OCI-LY1 (cell line): Measurements from ENCODE around the gene WDR41.

Source experiments
- H2AFZ ChIP-seq: fragments of 200-600 bp; sonication (generic), shearing (Covaris generic); 2 replicates; pipeline ENCODE4 v1.6.0; 2014; ENCODE audit warnings: antibody characterized with exemption, mild to moderate bottlenecking, low read length
- H3F3A ChIP-seq: fragments of 200-600 bp; sonication (generic), shearing (Covaris generic); 2 replicates; pipeline ENCODE4 v1.6.0; 2014; ENCODE audit warnings: mild to moderate bottlenecking, antibody characterized with exemption, low read length, moderate library complexity; ENCODE audit not compliant: insufficient read depth
- H3K27ac ChIP-seq: fragments of 200-600 bp; sonication (generic); 2 replicates; pipeline ENCODE4 v1.5.1; 2014; ENCODE audit warnings: low read length, mixed run types, mild to moderate bottlenecking, low read depth; ENCODE audit not compliant: poor library complexity, severe bottlenecking
- H3K27me3 ChIP-seq: fragments of 200-600 bp; sonication (generic); 2 replicates; pipeline ENCODE4 v1.6.0; 2014; ENCODE audit warnings: antibody characterized with exemption, mild to moderate bottlenecking, low read length, moderate library complexity; ENCODE audit not compliant: insufficient read depth
- H3K36me3 ChIP-seq: fragments of 200-600 bp; sonication (generic); 2 replicates; pipeline ENCODE4 v1.6.1; 2014; ENCODE audit warnings: mild to moderate bottlenecking, antibody characterized with exemption, low read length, moderate library complexity, mixed read lengths; ENCODE audit not compliant: insufficient read depth
- H3K4me1 ChIP-seq: fragments of 200-600 bp; sonication (generic); 2 replicates; pipeline ENCODE4 v1.5.1; 2014; ENCODE audit warnings: mild to moderate bottlenecking, low read length, moderate library complexity; ENCODE audit not compliant: insufficient read depth, severe bottlenecking
- H3K4me2 ChIP-seq: fragments of 200-600 bp; sonication (generic), shearing (Covaris generic); 2 replicates; pipeline ENCODE4 v1.6.1; 2014; ENCODE audit warnings: low read length
- H3K4me3 ChIP-seq: fragments of 200-600 bp; sonication (generic); 2 replicates; pipeline ENCODE4 v1.5.1; 2014; ENCODE audit warnings: low read length, low read depth, mild to moderate bottlenecking, mixed read lengths; ENCODE audit not compliant: poor library complexity, severe bottlenecking
- H3K79me2 ChIP-seq: fragments of 200-600 bp; shearing (Covaris generic); 2 replicates; pipeline ENCODE4 v1.6.1; 2016; ENCODE audit warnings: mixed run types, low read length, mixed read lengths; ENCODE audit not compliant: insufficient read depth
- H3K9ac ChIP-seq: fragments of 200-600 bp; sonication (generic), shearing (Covaris generic); 2 replicates; pipeline ENCODE4 v1.6.1; 2014; ENCODE audit warnings: mild to moderate bottlenecking, low read length, mixed read lengths
- H3K9me2 ChIP-seq: fragments of 200-600 bp; sonication (generic), shearing (Covaris generic); 2 replicates; pipeline ENCODE4 v1.6.1; 2014; ENCODE audit warnings: low read depth, mild to moderate bottlenecking, low read length, mixed read lengths
- H3K9me3 ChIP-seq: fragments of 200-600 bp; shearing (Covaris generic); 2 replicates; pipeline ENCODE4 v1.6.1; 2014; ENCODE audit warnings: low read length, mixed read lengths
- H4K20me1 ChIP-seq: fragments of 200-600 bp; sonication (generic), shearing (Covaris generic); 2 replicates; pipeline ENCODE4 v1.6.0; 2016; ENCODE audit warnings: mild to moderate bottlenecking, low read length; ENCODE audit not compliant: insufficient read depth
- EZH2 ChIP-seq: fragments of 200-600 bp; sonication (generic), shearing (Covaris generic); IDR thresholded peaks from 2 replicates; pipeline ENCODE4 v1.8.0; 2017; ENCODE audit warnings: borderline replicate concordance, mixed run types, mild to moderate bottlenecking, antibody characterized with exemption, low read length, moderate library complexity, mixed read lengths
- TF ChIP-seq, protein P1 (sequence below): fragments of 200-600 bp; sonication (generic), shearing (Covaris generic); IDR thresholded peaks from 2 replicates; pipeline ENCODE4 v1.5.1; 2017; ENCODE audit warnings: mild to moderate bottlenecking, antibody characterized with exemption, low read length, moderate library complexity, mixed read lengths

The WDR41 gene

DNA sequence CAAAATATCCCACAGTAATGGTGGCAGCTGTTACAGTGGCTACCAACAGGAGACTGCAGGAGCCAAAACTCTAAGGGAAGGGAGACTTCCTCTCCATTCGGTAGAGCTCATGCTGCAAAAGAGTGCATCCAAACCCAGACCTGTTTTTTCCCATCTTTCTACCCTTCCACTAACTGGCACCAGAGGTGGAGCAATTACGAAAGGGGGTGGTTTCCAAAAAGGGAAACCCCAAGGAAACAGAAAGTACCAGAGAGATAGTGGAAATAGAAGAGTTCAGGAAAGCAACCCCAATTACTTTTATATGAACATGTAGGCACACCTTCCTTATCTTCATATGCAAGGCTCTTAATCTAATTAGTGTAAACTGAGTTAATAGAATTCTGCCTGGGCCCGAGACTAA is 7.3 kb upstream of the WDR41 start:
- no peaks in the 10 kb centered on the region for H3K9me3 ChIP-seq
- no peak overlapping the region for H2AFZ ChIP-seq
- no peaks in the 10 kb centered on the region for H3K4me1 ChIP-seq
- H4K20me1 ChIP-seq: no peaks in the 10 kb centered on the region
- no peak overlapping the region for H3K4me3 ChIP-seq
- no peaks in the 10 kb centered on the region for H3K27me3 ChIP-seq
- TF ChIP-seq EZH2: no peak
- TF ChIP-seq, protein P1, sequence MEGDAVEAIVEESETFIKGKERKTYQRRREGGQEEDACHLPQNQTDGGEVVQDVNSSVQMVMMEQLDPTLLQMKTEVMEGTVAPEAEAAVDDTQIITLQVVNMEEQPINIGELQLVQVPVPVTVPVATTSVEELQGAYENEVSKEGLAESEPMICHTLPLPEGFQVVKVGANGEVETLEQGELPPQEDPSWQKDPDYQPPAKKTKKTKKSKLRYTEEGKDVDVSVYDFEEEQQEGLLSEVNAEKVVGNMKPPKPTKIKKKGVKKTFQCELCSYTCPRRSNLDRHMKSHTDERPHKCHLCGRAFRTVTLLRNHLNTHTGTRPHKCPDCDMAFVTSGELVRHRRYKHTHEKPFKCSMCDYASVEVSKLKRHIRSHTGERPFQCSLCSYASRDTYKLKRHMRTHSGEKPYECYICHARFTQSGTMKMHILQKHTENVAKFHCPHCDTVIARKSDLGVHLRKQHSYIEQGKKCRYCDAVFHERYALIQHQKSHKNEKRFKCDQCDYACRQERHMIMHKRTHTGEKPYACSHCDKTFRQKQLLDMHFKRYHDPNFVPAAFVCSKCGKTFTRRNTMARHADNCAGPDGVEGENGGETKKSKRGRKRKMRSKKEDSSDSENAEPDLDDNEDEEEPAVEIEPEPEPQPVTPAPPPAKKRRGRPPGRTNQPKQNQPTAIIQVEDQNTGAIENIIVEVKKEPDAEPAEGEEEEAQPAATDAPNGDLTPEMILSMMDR: no peak
- H3K9ac ChIP-seq: no peak overlapping the region
- no peaks in the 10 kb centered on the region for H3K36me3 ChIP-seq
- H3K9me2 ChIP-seq: no peaks in the 10 kb centered on the region
- no peak overlapping the region for H3K27ac ChIP-seq
- H3K4me2 ChIP-seq: no peak overlapping the region
- no peaks in the 10 kb centered on the region for H3K79me2 ChIP-seq
- no peaks in the 10 kb centered on the region for H3F3A ChIP-seq

DNA sequence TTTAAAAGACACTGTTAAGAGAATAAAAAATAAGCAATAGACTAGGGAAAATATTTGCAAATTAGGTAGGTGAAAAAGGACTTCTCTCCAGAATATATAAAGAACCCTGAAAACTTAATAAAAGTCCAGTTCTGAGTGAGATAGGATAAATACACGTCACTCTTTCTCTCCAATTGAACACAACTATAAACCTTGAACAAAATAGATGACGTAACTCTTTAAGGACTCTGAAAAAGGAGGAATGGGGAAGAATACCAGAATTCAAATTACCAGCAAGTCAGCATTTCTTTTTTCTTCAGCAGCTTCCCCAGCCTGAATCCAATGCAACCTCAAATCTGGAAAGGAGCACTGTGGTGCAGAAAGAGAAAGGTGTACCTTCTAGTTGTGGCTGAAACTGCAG is 6.8 kb upstream of the WDR41 start:
- Histone ChIP-seq H3K4me1 (no peaks in the 10 kb centered on the region), H4K20me1 (no peaks in the 10 kb centered on the region), H3K4me3 (no peak overlapping the region), H3F3A (no peaks in the 10 kb centered on the region), H2AFZ (no peak overlapping the region), H3K4me2 (no peak overlapping the region), H3K9ac (no peak overlapping the region), H3K79me2 (no peaks in the 10 kb centered on the region), H3K27ac (no peak overlapping the region), H3K9me2 (no peaks in the 10 kb centered on the region), H3K9me3 (no peaks in the 10 kb centered on the region), H3K36me3 (no peaks in the 10 kb centered on the region), H3K27me3 (no peaks in the 10 kb centered on the region)
- TF ChIP-seq EZH2: no peak
- TF ChIP-seq, protein P1: no peak

DNA sequence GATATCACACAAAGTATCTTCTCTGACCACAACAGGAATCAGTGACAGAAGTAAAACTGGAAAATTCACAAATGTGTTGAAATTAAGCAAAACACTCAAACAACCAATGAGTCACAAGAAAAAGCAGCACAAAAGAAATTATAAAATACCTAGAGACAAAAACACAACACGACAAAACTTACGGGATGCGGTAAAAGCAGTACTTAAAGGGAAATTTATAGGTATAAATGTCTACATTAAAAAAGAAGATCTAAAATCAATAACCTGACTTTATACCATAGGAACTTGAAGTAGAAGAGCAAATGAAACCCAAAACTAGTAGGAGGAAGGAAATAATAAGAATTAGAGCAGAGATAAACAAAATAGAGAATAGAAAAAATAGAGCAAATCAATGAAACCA is 2.8 kb upstream of the WDR41 start:
- Histone ChIP-seq H3K4me3 (no peak overlapping the region), H3K27me3 (no peaks in the 10 kb centered on the region), H2AFZ (no peak overlapping the region), H3K9me3 (no peaks in the 10 kb centered on the region), H3K4me2 (no peak overlapping the region), H3K9me2 (no peaks in the 10 kb centered on the region), H3K4me1 (peaks cover 11% of the 10 kb centered on the region), H3K36me3 (no peaks in the 10 kb centered on the region), H3K27ac (no peak overlapping the region), H3K9ac (no peak overlapping the region), H3F3A (no peaks in the 10 kb centered on the region), H4K20me1 (no peaks in the 10 kb centered on the region), H3K79me2 (peaks cover 10% of the 10 kb centered on the region)
- TF ChIP-seq, protein P1: no peak
- no peak for TF ChIP-seq EZH2
